ENCODE data around the gene PERP.
"Not testable (repeated sequence)": the region's sequence is repeated elsewhere in the genome, so short reads cannot be mapped to it uniquely, and the experiment has no call there.

Gene PERP

GRCh38 chr6:138087593-138088325 is 19.5 kb downstream of the PERP start:
- in situ Hi-C loops (cut with MboI; ENCODE audit: low pct_unique_long_range_greater_than_20kb, low sequenced_read_pairs, unreplicated experiment), result no loop called here
- no peak for TF ChIP-seq CTCF (IDR thresholded peaks at IDR 0.05; ENCODE audit: extremely low read depth, insufficient read depth, missing control alignments)
- DNase-seq (ENCODE audit: low spot score), result no peak

- TF ChIP-seq CTCF (IDR thresholded peaks at IDR 0.05; ENCODE audit: extremely low read depth, insufficient read depth, missing control alignments), result no peak
- no peak for DNase-seq (ENCODE audit: low spot score)
- in situ Hi-C loops (cut with MboI; ENCODE audit: low pct_unique_long_range_greater_than_20kb, low sequenced_read_pairs, unreplicated experiment), result no loop called here
Observed at GRCh38 chr6:138086573-138087196, 20.5 kb downstream of the PERP start.

GRCh38 chr6:138085839-138086222 is 21.4 kb downstream of the PERP start:
- no peak for DNase-seq (ENCODE audit: low spot score)
- TF ChIP-seq CTCF (IDR thresholded peaks at IDR 0.05; ENCODE audit: extremely low read depth, insufficient read depth, missing control alignments), result no peak

GRCh38 chr6:138084904-138085838 is 22.0 kb downstream of the PERP start:
- in situ Hi-C loops (cut with MboI; ENCODE audit: low pct_unique_long_range_greater_than_20kb, low sequenced_read_pairs, unreplicated experiment), result no loop called here
- DNase-seq (ENCODE audit: low spot score), result no peak
- TF ChIP-seq CTCF (IDR thresholded peaks at IDR 0.05; ENCODE audit: extremely low read depth, insufficient read depth, missing control alignments), result no peak

More at GRCh38 chr6:138085839-138086222, 21.4 kb downstream of the PERP start:
- in situ Hi-C loops (cut with MboI; ENCODE audit: low pct_unique_long_range_greater_than_20kb, low sequenced_read_pairs, unreplicated experiment), result no loop called here

GRCh38 chr6:138082232-138082631 is 25.0 kb downstream of the PERP start:
- no peak for TF ChIP-seq CTCF (IDR thresholded peaks at IDR 0.05; ENCODE audit: extremely low read depth, insufficient read depth, missing control alignments)
- DNase-seq (ENCODE audit: low spot score), result no peak
- in situ Hi-C loops (cut with MboI; ENCODE audit: low pct_unique_long_range_greater_than_20kb, low sequenced_read_pairs, unreplicated experiment), result no loop called here

GRCh38 chr6:138079556-138079955 is 27.7 kb downstream of the PERP start:
- DNase-seq (ENCODE audit: low spot score); in situ Hi-C loops (cut with MboI; ENCODE audit: low pct_unique_long_range_greater_than_20kb, low sequenced_read_pairs, unreplicated experiment): not testable (repeated sequence)
